ENCODE results near the gene CFL1.

GRCh38 chr11:65814986-65815565 is 42.9 kb downstream of the CFL1 start:
- TF ChIP-seq ESRRA (IDR thresholded peaks at IDR 0.05; ENCODE audit: low read length) (no peak), ZNF592 (IDR thresholded peaks at IDR 0.05) (no peak), NRF1 (conservative IDR thresholded peaks at IDR 0.05; ENCODE audit: low read depth, low read length) (no peak), MXI1 (IDR thresholded peaks at IDR 0.05; ENCODE audit: low read depth, low read length) (no peak), USF2 (IDR thresholded peaks at IDR 0.05; ENCODE audit: borderline replicate concordance, low read depth, low read length) (no peak)
- TF ChIP-seq, protein P1, sequence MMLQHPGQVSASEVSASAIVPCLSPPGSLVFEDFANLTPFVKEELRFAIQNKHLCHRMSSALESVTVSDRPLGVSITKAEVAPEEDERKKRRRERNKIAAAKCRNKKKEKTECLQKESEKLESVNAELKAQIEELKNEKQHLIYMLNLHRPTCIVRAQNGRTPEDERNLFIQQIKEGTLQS (IDR thresholded peaks at IDR 0.05; ENCODE audit: borderline replicate concordance, extremely low read depth, low read depth, low read length): no peak
- TF ChIP-seq, protein P2, sequence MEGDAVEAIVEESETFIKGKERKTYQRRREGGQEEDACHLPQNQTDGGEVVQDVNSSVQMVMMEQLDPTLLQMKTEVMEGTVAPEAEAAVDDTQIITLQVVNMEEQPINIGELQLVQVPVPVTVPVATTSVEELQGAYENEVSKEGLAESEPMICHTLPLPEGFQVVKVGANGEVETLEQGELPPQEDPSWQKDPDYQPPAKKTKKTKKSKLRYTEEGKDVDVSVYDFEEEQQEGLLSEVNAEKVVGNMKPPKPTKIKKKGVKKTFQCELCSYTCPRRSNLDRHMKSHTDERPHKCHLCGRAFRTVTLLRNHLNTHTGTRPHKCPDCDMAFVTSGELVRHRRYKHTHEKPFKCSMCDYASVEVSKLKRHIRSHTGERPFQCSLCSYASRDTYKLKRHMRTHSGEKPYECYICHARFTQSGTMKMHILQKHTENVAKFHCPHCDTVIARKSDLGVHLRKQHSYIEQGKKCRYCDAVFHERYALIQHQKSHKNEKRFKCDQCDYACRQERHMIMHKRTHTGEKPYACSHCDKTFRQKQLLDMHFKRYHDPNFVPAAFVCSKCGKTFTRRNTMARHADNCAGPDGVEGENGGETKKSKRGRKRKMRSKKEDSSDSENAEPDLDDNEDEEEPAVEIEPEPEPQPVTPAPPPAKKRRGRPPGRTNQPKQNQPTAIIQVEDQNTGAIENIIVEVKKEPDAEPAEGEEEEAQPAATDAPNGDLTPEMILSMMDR (IDR thresholded peaks at IDR 0.05 in 2 of 3, conservative IDR thresholded peaks at IDR 0.05 in 1 of 3; ENCODE audit: control insufficient read depth in 2 of 3, extremely low read depth in 1 of 3, insufficient read depth in 1 of 3, low read depth in 3 of 3, low read length in 3 of 3): no peak

Measured in GM12878 (cell line).